ENCODE measurements around the gene TTYH3. TPM values are rescaled to one million over a fixed set of nuclear protein-coding genes. Genes with fewer than 3 reads are reported as not detected.

TTYH3 gene
- total and polyA plus RNA-seq, 9 donors, result 5.6 to 34.4 (median 22.0) TPM

- Histone ChIP-seq H3K9me3 (no peaks in the 10 kb centered on the region), H3K27me3 (no peaks in the 10 kb centered on the region), H3K4me1 (ENCODE audit: insufficient read depth) (no peaks in the 10 kb centered on the region), H3K27ac (no peak overlapping the region), H3K36me3 (no peaks in the 10 kb centered on the region), H3K4me3 (no peak overlapping the region)
- DNase-seq, result no peak
- intact Hi-C loops (cut with DNase I), result no loop called here
- 87 to 92% (median 90%) methylated on average over 11 of the region's 11 CpGs for WGBS, 3 donors
- TF ChIP-seq EP300 (IDR thresholded peaks at IDR 0.05) (no peak), POLR2A (IDR thresholded peaks at IDR 0.05) (no peak), CTCF (IDR thresholded peaks at IDR 0.05) (no peak)
Observed at GRCh38 chr7:2611401-2611800, 20.4 kb upstream of the TTYH3 start.

GRCh38 chr7:2611922-2612321 is 19.9 kb upstream of the TTYH3 start:
- no peaks in the 10 kb centered on the region for H3K36me3 ChIP-seq
- intact Hi-C loops (cut with DNase I), result no loop called here
- TF ChIP-seq CTCF (IDR thresholded peaks at IDR 0.05), result no peak
- TF ChIP-seq EP300 (IDR thresholded peaks at IDR 0.05), result no peak
- TF ChIP-seq POLR2A (IDR thresholded peaks at IDR 0.05), result no peak
- no peaks in the 10 kb centered on the region for H3K9me3 ChIP-seq
- no peaks in the 10 kb centered on the region for H3K4me1 ChIP-seq (ENCODE audit: insufficient read depth)
- no peak overlapping the region for H3K27ac ChIP-seq
- H3K27me3 ChIP-seq, result no peaks in the 10 kb centered on the region
- 96 to 98% (median 97%) methylated on average over 10 of the region's 10 CpGs for WGBS, 3 donors
- no peak for DNase-seq
- H3K4me3 ChIP-seq, result no peak overlapping the region

- no peaks in the 10 kb centered on the region for H3K27me3 ChIP-seq
- intact Hi-C loops (cut with DNase I), result no loop called here
- no peaks in the 10 kb centered on the region for H3K4me1 ChIP-seq (ENCODE audit: insufficient read depth)
- H3K4me3 ChIP-seq, result no peak overlapping the region
- no peak for DNase-seq
- 74 to 79% (median 76%) methylated on average over 14 to 15 of the region's 15 CpGs for WGBS, 3 donors
- H3K9me3 ChIP-seq, result no peaks in the 10 kb centered on the region
- TF ChIP-seq EP300 (IDR thresholded peaks at IDR 0.05) (no peak), POLR2A (IDR thresholded peaks at IDR 0.05) (no peak), CTCF (IDR thresholded peaks at IDR 0.05) (no peak)
- H3K36me3 ChIP-seq, result no peaks in the 10 kb centered on the region
- no peak overlapping the region for H3K27ac ChIP-seq
Observed at GRCh38 chr7:2612445-2613097, 19.2 kb upstream of the TTYH3 start.

GRCh38 chr7:2613098-2613930 is 18.5 kb upstream of the TTYH3 start:
- intact Hi-C loops (cut with DNase I), result no loop called here
- no peak overlapping the region for H3K27ac ChIP-seq

More at GRCh38 chr7:2613098-2613930, 18.5 kb upstream of the TTYH3 start:
- DNase-seq, result no peak
- WGBS, 3 donors, result 73 to 80% (median 76%) methylated on average over 19 of the region's 19 CpGs
- TF ChIP-seq POLR2A (IDR thresholded peaks at IDR 0.05) (no peak), CTCF (IDR thresholded peaks at IDR 0.05) (no peak), EP300 (IDR thresholded peaks at IDR 0.05) (no peak)
- H3K4me1 ChIP-seq (ENCODE audit: insufficient read depth), result no peaks in the 10 kb centered on the region
- no peaks in the 10 kb centered on the region for H3K36me3 ChIP-seq
- no peak overlapping the region for H3K4me3 ChIP-seq
- no peaks in the 10 kb centered on the region for H3K27me3 ChIP-seq
- H3K9me3 ChIP-seq, result no peaks in the 10 kb centered on the region

All from ovary (tissue), 9 donors.